Astrocyte of the spinal cord (primary cell): ENCODE data around the gene NCAM1.

Experiments
- DNase-seq: peaks from one replicate; pipeline ENCODE4 v3.0.0; 2011; ENCODE audit warnings: low read depth, low spot score
- H3K4me3 ChIP-seq: 2 replicates; pipeline ENCODE4 v1.5.1; 2011; ENCODE audit warnings: low read depth, mild to moderate bottlenecking, low read length, moderate library complexity
- CTCF ChIP-seq: IDR thresholded peaks from 2 replicates; pipeline ENCODE4 v1.5.1; 2012; ENCODE audit warnings: low read depth, mild to moderate bottlenecking, low read length, inconsistent platforms
- in situ Hi-C: cut with HindIII; loops from 2 replicates; pipeline ENCODE4 v1.10.0; 2017; ENCODE audit warnings: low sequenced_read_pairs

The NCAM1 gene

GRCh38 chr11:113319085-113319484, 357.9 kb downstream of the NCAM1 start:
- DNase-seq = no peak
- no peak overlapping the region for H3K4me3 ChIP-seq
- in situ Hi-C loops = no loop called here
- TF ChIP-seq CTCF = no peak

DNA sequence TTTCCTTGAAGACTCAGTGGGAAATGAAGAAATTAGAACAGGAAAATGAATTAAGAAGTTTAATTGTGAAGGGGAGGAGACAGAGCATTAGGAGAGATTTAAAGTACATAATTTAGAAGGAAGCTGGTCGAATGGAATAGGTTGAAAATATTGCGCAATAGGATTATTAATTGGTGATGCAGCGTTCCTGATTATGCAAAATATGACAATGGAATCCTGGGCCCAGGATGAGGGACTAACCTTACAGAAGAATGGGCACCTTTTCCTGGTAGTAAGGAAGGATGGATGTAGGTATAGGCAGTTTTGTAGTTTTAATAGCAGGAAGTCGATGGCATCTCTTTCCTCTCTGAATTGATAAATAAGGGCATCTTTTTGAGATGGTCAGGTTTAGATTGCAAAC, 360.9 kb downstream of the NCAM1 start:
- H3K4me3 ChIP-seq = no peak overlapping the region
- DNase-seq = no peak
- in situ Hi-C loops = no loop called here
- TF ChIP-seq CTCF = no peak

DNA sequence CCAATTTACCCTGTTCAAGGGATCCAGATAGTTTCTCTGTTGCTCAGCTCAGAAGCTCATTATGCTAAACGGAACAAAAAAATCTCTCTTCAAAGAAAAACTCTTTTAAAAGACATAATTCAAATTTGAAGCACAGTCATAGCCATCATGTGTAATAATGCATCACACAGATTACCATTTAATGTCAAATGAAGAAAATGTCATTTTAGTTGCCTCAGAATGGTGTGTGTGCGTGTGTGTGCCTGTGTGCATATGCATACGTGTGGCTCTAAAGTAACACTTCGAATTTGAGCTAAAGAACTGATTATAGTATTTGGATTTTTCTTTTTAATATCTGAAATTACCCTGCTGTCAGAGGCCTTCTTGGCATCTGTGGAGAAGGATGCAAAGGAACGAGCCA, 363.0 kb downstream of the NCAM1 start:
- DNase-seq = no peak
- in situ Hi-C loops = no loop called here
- no peak overlapping the region for H3K4me3 ChIP-seq
- no peak for TF ChIP-seq CTCF
